ENCODE measurements around the gene ARL4A.

GRCh38 chr7:12715372-12716133 is 28.1 kb downstream of the ARL4A start:
- no peak for TF ChIP-seq CTCF (IDR thresholded peaks at IDR 0.05)
- no peak for TF ChIP-seq ZFX (IDR thresholded peaks at IDR 0.05; ENCODE audit: borderline replicate concordance)

Measured in 22Rv1 (cell line).